ENCODE results near the gene C1GALT1. TPM values are rescaled to one million over a fixed set of nuclear protein-coding genes. Genes with fewer than 3 reads are reported as not detected.
"Not testable (repeated sequence)": the region's sequence is repeated elsewhere in the genome, so short reads cannot be mapped to it uniquely, and the experiment has no call there.

The C1GALT1 gene
- total and polyA plus RNA-seq, 2 donors: 7.5 to 27.1 TPM

- H3K4me1 ChIP-seq (ENCODE audit: insufficient read depth): no peaks in the 10 kb centered on the region
- H3K27ac ChIP-seq (ENCODE audit: low read depth): no peak overlapping the region
- no peak overlapping the region for H3K4me3 ChIP-seq (ENCODE audit: low read depth, low read length)
- no peak for DNase-seq (ENCODE audit: extremely low spot score)
- 86% methylated on average over 2 of the region's 2 CpGs for WGBS
- H3K36me3 ChIP-seq (ENCODE audit: insufficient read depth): no peaks in the 10 kb centered on the region
Observed at GRCh38 chr7:7178081-7178480, 4.3 kb upstream of the C1GALT1 start.

- H3K4me3 ChIP-seq (ENCODE audit: low read depth, low read length): no peak overlapping the region
- no peaks in the 10 kb centered on the region for H3K36me3 ChIP-seq (ENCODE audit: insufficient read depth)
- no peak overlapping the region for H3K27ac ChIP-seq (ENCODE audit: low read depth)
- no peak for DNase-seq (ENCODE audit: extremely low spot score)
- no peaks in the 10 kb centered on the region for H3K4me1 ChIP-seq (ENCODE audit: insufficient read depth)
- WGBS: 80% methylated on average over 1 of the region's 1 CpG
Observed at GRCh38 chr7:7178906-7179305, 3.4 kb upstream of the C1GALT1 start.

- 91% methylated on average over 8 of the region's 8 CpGs for WGBS
- no peak for DNase-seq (ENCODE audit: extremely low spot score)
- Histone ChIP-seq H3K4me3 (ENCODE audit: low read depth, low read length) (no peak overlapping the region), H3K36me3 (ENCODE audit: insufficient read depth) (no peaks in the 10 kb centered on the region), H3K27ac (ENCODE audit: low read depth) (peak overlapping the region; percentile 7), H3K4me1 (ENCODE audit: insufficient read depth) (no peaks in the 10 kb centered on the region)
Observed at GRCh38 chr7:7180725-7181449, 1.5 kb upstream of the C1GALT1 start.

GRCh38 chr7:7181519-7182155 lies 707 bp upstream of the C1GALT1 start:
- Histone ChIP-seq H3K27ac (ENCODE audit: low read depth) (peak overlapping the region; percentile 76), H3K36me3 (ENCODE audit: insufficient read depth) (no peaks in the 10 kb centered on the region), H3K4me3 (ENCODE audit: low read depth, low read length) (peak overlapping the region; percentile 88), H3K4me1 (ENCODE audit: insufficient read depth) (no peaks in the 10 kb centered on the region)
- DNase-seq (ENCODE audit: extremely low spot score): no peak
- WGBS: 2% methylated on average over 12 of the region's 12 CpGs

GRCh38 chr7:7183061-7183837 lies 905 bp downstream of the C1GALT1 start:
- peak overlapping the region; percentile 88 for H3K4me3 ChIP-seq (ENCODE audit: low read depth, low read length)
- peak overlapping the region; percentile 96 for H3K27ac ChIP-seq (ENCODE audit: low read depth)
- WGBS: 3% methylated on average over 44 of the region's 44 CpGs
- H3K4me1 ChIP-seq (ENCODE audit: insufficient read depth): no peaks in the 10 kb centered on the region
- no peaks in the 10 kb centered on the region for H3K36me3 ChIP-seq (ENCODE audit: insufficient read depth)
- no peak for DNase-seq (ENCODE audit: extremely low spot score)

- Histone ChIP-seq H3K4me3 (ENCODE audit: low read depth, low read length) (no peak overlapping the region), H3K36me3 (ENCODE audit: insufficient read depth) (no peaks in the 10 kb centered on the region), H3K27ac (ENCODE audit: low read depth) (no peak overlapping the region), H3K4me1 (ENCODE audit: insufficient read depth) (no peaks in the 10 kb centered on the region)
- 74% methylated on average over 4 of the region's 4 CpGs for WGBS
- DNase-seq (ENCODE audit: extremely low spot score): no peak
Observed at GRCh38 chr7:7183838-7184463, 1.6 kb downstream of the C1GALT1 start.

GRCh38 chr7:7185371-7185989 lies 3.1 kb downstream of the C1GALT1 start:
- no peak overlapping the region for H3K4me3 ChIP-seq (ENCODE audit: low read depth, low read length)
- DNase-seq (ENCODE audit: extremely low spot score): no peak
- 76% methylated on average over 7 of the region's 7 CpGs for WGBS
- H3K4me1 ChIP-seq (ENCODE audit: insufficient read depth): no peaks in the 10 kb centered on the region
- H3K36me3 ChIP-seq (ENCODE audit: insufficient read depth): no peaks in the 10 kb centered on the region
- H3K27ac ChIP-seq (ENCODE audit: low read depth): no peak overlapping the region

- Histone ChIP-seq H3K27ac (ENCODE audit: low read depth) (no peak overlapping the region), H3K4me1 (ENCODE audit: insufficient read depth) (no peaks in the 10 kb centered on the region), H3K4me3 (ENCODE audit: low read depth, low read length) (no peak overlapping the region), H3K36me3 (ENCODE audit: insufficient read depth) (no peaks in the 10 kb centered on the region)
- DNase-seq (ENCODE audit: extremely low spot score): no peak
Observed at GRCh38 chr7:7188091-7188490, 5.7 kb downstream of the C1GALT1 start.

GRCh38 chr7:7188742-7189141 lies 6.4 kb downstream of the C1GALT1 start:
- H3K27ac ChIP-seq (ENCODE audit: low read depth): no peak overlapping the region
- no peak overlapping the region for H3K4me3 ChIP-seq (ENCODE audit: low read depth, low read length)
- 84% methylated on average over 4 of the region's 4 CpGs for WGBS
- no peaks in the 10 kb centered on the region for H3K36me3 ChIP-seq (ENCODE audit: insufficient read depth)
- H3K4me1 ChIP-seq (ENCODE audit: insufficient read depth): no peaks in the 10 kb centered on the region
- DNase-seq (ENCODE audit: extremely low spot score): no peak

GRCh38 chr7:7190142-7190541 lies 7.8 kb downstream of the C1GALT1 start:
- Histone ChIP-seq H3K27ac (ENCODE audit: low read depth) (no peak overlapping the region), H3K4me3 (ENCODE audit: low read depth, low read length) (no peak overlapping the region), H3K4me1 (ENCODE audit: insufficient read depth) (no peaks in the 10 kb centered on the region), H3K36me3 (ENCODE audit: insufficient read depth) (no peaks in the 10 kb centered on the region)
- 40% methylated on average over 5 of the region's 5 CpGs for whole genome bisulfite sequencing
- no peak for DNase-seq (ENCODE audit: extremely low spot score)

- Histone ChIP-seq H3K27ac (ENCODE audit: low read depth) (no peak overlapping the region), H3K4me3 (ENCODE audit: low read depth, low read length) (no peak overlapping the region), H3K36me3 (ENCODE audit: insufficient read depth) (no peaks in the 10 kb centered on the region), H3K4me1 (ENCODE audit: insufficient read depth) (no peaks in the 10 kb centered on the region)
- DNase-seq (ENCODE audit: extremely low spot score): no peak
- 93% methylated on average over 1 of the region's 1 CpG for WGBS
Observed at GRCh38 chr7:7191137-7191536, 8.8 kb downstream of the C1GALT1 start.

- DNase-seq (ENCODE audit: extremely low spot score); H3K36me3 ChIP-seq (ENCODE audit: insufficient read depth); H3K4me3 ChIP-seq (ENCODE audit: low read depth, low read length); H3K4me1 ChIP-seq (ENCODE audit: insufficient read depth); H3K27ac ChIP-seq (ENCODE audit: low read depth): not testable (repeated sequence)
- 93% methylated on average over 4 of the region's 4 CpGs for WGBS
Observed at GRCh38 chr7:7192798-7193788, 10.7 kb downstream of the C1GALT1 start.

Measured in urinary bladder (tissue), 4 donors.